GM10266 (cell line): Measurements from ENCODE around the gene JMJD4.
A peak's percentile ranks its signal among the peaks of the same experiment; 100 is the strongest.

ENCODE experiments used
- DNase-seq: peaks from one replicate; pipeline ENCODE4 v3.0.0; 2012; ENCODE audit errors: extremely low spot score
- CTCF ChIP-seq: IDR thresholded peaks from 2 replicates; pipeline ENCODE4 v1.5.1; 2012; ENCODE audit warnings: mild to moderate bottlenecking, low read depth; ENCODE audit not compliant: control insufficient read depth, insufficient read depth; ENCODE audit errors: missing control alignments

JMJD4 gene

GRCh38 chr1:227768640-227769039 is 33.5 kb upstream of the JMJD4 start:
- DNase-seq = no peak
- TF ChIP-seq CTCF = no peak

GRCh38 chr1:227768125-227768439 is 33.0 kb upstream of the JMJD4 start:
- no peak for DNase-seq
- no peak for TF ChIP-seq CTCF

GRCh38 chr1:227767401-227768124 is 32.5 kb upstream of the JMJD4 start:
- no peak for DNase-seq
- no peak for TF ChIP-seq CTCF

- no peak for DNase-seq
- TF ChIP-seq CTCF = no peak
These were observed 31.7 kb upstream of the JMJD4 start for GRCh38 chr1:227766653-227767277.

GRCh38 chr1:227766015-227766634 is 31.0 kb upstream of the JMJD4 start:
- DNase-seq = peak; percentile 40
- no peak for TF ChIP-seq CTCF

- TF ChIP-seq CTCF = no peak
- no peak for DNase-seq
These were observed 30.3 kb upstream of the JMJD4 start for GRCh38 chr1:227765261-227766014.
